GM04504 (cell line): ENCODE results near the gene SLC44A3.

ENCODE experiments used
- DNase-seq: peaks from one replicate; pipeline ENCODE4 v3.0.0-alpha.2; 2012; ENCODE audit warnings: low read depth

SLC44A3 gene

GRCh38 chr1:94875794-94876193 is 55.6 kb downstream of the SLC44A3 start:
- no peak for DNase-seq

GRCh38 chr1:94876362-94876761 is 56.2 kb downstream of the SLC44A3 start:
- DNase-seq = no peak

- DNase-seq = no peak
Measured at GRCh38 chr1:94878329-94878728, 58.2 kb downstream of the SLC44A3 start.

- DNase-seq = no peak
Measured at GRCh38 chr1:94883691-94884090, 63.5 kb downstream of the SLC44A3 start.

- DNase-seq = peak; percentile 48
Measured at GRCh38 chr1:94884106-94884505, 63.9 kb downstream of the SLC44A3 start.

GRCh38 chr1:94884507-94884906 is 64.3 kb downstream of the SLC44A3 start:
- DNase-seq = no peak

GRCh38 chr1:94886361-94886760 is 66.2 kb downstream of the SLC44A3 start:
- no peak for DNase-seq

- no peak for DNase-seq
Measured at GRCh38 chr1:94887106-94887505, 66.9 kb downstream of the SLC44A3 start.

GRCh38 chr1:94887603-94888171 is 67.5 kb downstream of the SLC44A3 start:
- no peak for DNase-seq

- no peak for DNase-seq
Measured at GRCh38 chr1:94888201-94888600, 68.0 kb downstream of the SLC44A3 start.

GRCh38 chr1:94892604-94893254 is 72.6 kb downstream of the SLC44A3 start:
- DNase-seq = no peak

GRCh38 chr1:94894630-94895029 is 74.5 kb downstream of the SLC44A3 start:
- no peak for DNase-seq

- no peak for DNase-seq
Measured at GRCh38 chr1:94895518-94895917, 75.4 kb downstream of the SLC44A3 start.

GRCh38 chr1:94898491-94899385 is 78.6 kb downstream of the SLC44A3 start:
- no peak for DNase-seq

- no peak for DNase-seq
Measured at GRCh38 chr1:94899756-94900155, 79.6 kb downstream of the SLC44A3 start.

GRCh38 chr1:94901841-94902240 is 81.7 kb downstream of the SLC44A3 start:
- DNase-seq = no peak

- DNase-seq = no peak
Measured at GRCh38 chr1:94903280-94904009, 83.3 kb downstream of the SLC44A3 start.

- DNase-seq = no peak
Measured at GRCh38 chr1:94905207-94905606, 85.0 kb downstream of the SLC44A3 start.

GRCh38 chr1:94906382-94906781 is 86.2 kb downstream of the SLC44A3 start:
- no peak for DNase-seq

GRCh38 chr1:94907136-94907535 is 87.0 kb downstream of the SLC44A3 start:
- no peak for DNase-seq

- no peak for DNase-seq
Measured at GRCh38 chr1:94908190-94908589, 88.0 kb downstream of the SLC44A3 start.

GRCh38 chr1:94908965-94909364 is 88.8 kb downstream of the SLC44A3 start:
- DNase-seq = no peak
